Medulla oblongata (tissue), 1 donor: Measurements from ENCODE around the gene CLDN12.
"Not testable (repeated sequence)": the region's sequence is repeated elsewhere in the genome, so short reads cannot be mapped to it uniquely, and the experiment has no call there.

Source experiments
- DNase-seq: peaks from one replicate; pipeline ENCODE4 v3.0.0-alpha.2; 2015; ENCODE audit errors: extremely low spot score

The CLDN12 gene

DNA sequence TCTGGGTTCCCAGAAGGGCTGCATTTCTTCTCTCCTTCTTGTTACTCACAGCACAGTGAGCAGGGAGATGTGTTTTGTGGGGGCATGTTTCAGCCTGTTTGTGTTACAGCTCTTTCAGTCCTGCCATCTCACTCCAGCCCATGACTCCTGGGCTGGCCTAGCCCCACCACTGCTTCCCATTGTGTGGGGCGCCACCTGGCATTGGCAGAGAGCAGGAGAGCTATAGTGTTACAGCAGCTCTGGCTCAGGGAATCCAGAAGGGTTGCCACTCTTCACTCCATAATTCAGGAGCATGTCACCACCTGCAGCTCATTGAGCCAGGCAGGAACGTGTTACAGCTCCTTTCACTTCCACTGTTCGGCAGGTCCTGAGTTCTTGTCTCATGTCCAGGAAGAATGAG, 30.0 kb downstream of the CLDN12 start:
- no peak for DNase-seq

DNA sequence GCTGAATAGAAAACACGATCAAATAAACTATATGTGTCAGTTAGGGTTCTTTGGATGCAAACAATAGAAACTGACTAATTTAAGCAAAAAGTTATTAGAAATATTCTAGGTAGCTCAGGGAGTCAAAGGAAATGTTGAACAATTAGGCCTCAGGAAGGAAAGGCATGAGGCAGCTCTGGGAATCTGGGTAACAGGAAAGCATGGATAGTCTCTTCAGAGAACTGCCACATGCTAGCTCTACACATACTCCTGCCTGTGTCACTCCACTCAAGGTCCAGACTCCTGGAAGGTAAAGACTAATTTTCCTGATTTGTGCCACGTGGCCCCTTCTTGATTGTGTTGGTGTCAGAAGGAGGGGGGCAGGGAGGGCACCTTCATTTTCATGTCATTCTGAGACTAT, 42.4 kb downstream of the CLDN12 start:
- no peak for DNase-seq

DNA sequence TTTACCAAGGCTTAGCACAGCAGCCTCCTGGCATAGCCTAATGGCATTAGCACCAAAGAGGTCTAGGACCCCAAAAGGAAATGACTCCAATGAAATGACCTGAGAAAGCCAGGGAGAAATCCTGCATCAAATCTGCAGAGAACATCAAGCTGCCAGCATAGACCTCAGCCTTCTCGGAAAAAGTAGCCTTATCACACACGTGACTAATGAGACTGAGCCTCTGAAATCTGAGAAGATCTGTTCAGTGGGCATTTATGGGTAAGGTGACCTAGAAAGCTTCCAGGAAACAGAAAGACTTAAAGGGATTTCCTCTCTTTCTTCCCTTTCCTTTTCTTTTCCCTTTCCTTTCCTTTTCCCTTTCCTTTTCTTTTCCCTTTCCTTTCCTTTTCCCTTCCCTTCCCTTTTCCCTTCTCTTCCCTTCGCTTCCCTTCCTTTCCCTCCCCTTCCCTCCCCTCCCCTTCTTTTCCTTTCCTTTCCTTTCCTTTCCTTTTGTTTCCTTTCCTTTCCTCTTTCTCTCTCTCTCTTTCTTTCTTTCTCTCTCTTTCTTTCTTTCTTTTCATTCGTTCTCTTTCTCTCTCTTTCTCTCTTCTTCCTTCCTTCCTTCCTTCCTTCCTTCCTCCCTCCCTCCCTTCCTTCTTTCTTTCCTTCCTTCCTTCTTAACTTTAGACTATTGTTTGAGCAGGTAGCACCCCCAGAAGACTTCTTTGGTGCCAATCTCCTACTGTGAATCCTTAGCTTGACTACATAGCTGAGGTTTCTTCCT, 43.1 kb downstream of the CLDN12 start:
- DNase-seq, result no peak

DNA sequence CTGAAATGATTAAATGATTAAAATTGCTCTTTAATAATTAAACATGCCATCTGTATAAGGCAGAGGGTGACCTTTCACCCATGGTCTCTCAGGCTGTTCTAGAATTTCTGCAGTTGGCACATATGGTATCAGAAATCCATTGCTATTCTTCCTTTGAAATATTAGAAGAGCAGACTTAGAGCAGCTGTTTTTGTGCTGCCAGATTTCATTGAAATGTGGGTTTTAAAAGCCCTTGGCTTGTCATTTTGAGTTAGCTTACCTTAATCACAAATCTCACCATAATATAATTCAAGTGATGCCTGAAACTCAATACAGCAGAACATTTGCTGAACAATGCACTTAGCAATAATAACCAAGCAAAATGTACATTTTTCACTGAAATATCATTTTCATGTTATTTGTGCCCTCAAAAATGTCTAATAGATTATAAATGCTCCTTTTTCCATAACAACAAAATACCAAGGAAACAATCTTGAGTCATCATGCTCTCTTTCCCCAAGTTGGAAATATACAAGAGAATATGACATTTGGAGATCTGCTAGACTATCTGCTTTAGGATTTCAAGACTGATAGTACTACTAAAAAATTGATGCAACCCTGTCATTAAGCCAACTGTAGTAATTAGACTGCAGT, 50.1 kb downstream of the CLDN12 start:
- DNase-seq, result no peak

DNA sequence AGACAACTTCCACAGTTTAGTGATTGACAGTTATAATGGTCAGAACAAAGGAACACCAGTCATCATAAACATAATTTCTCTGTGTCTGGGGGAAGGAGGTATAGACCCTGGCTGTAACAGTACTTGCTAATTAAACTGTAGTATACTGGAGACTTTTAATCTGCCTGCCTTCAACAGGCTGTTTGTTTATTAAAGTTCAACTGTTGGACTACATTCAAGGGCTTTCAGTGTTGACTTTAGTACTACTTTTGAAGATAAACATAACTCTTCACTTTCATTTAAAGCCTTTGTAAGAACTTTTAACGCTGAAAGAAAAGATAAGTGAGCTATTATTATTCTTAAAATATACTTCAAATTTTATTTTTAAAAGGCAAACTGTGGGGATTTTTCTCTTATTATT, 50.7 kb downstream of the CLDN12 start:
- DNase-seq, result no peak

DNA sequence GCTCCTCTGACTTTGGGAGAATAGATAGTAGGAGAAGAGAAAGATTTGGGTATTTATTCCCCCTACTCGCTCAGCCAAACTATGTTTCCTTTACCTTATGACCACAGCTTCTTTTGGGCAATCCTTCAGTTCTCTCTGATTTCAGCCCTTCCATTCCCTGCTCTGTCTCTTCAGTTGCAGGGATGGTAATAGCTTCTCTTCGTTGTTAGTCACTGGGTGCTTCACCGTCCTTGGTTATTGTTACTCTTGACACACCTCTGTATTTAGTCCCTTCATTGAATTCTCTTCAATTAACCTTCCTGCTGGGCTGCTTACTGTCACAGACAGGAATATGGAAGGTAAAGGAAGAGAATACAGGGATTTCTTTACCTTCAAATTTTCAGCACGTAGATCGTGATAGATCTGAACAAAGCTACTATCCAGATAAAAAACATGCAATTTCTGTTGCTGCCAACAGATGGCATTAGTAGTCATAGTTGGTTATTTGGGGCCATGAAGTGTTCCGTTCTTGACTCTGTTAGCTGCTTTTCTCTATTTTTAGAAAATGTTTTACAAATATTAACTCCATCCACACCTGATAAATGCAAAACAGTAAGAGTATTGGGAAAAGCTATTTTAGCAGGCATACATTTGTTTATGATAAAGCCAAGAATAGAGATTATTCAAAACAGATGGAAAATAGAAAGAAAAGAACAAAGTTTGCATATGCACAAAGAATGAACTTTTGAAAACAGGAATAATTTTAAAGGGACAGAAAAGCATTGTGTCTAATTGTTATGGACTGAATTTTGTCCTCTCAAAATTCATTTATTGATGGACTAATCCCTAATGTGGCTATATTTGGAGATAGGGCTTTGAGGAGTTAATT, 52.1 kb downstream of the CLDN12 start:
- peak; percentile 66 for DNase-seq

DNA sequence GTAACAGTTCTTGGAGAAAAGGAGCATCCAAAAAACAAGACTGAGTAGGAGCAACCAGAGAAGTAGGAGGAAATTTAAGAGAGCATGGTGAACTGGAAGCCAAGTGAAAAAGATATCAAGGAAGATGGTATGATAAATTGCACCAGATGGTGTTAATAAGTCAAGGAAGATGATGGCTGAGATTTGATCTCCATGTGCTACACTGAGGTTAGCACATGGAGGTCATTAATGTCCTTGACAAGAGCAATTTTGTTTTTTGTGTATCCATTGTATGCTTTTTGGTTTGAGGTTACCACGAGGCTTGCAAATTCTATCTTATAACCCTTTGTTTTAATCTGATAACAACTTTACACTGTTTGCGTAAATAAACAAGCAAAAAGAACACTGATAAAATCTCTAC, 54.8 kb downstream of the CLDN12 start:
- DNase-seq, result no peak

DNA sequence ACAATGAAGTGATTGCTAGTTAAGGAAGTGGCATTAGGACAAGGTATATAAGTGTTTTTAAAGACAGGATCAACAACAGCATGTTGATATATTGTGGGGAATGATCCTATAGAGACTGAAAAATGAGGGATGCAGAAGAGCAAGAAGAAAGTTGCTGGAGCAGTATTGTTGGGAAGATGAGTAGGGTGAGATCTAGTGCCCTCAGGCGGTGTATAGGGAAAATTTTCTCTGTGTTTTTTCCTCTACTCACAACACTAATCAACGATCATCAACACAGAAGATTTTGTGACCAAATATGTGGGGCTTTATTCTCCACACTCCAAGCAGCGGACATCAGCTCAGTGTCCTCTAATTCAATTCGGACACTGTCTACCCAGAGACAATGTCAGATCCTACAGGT, 56.6 kb downstream of the CLDN12 start:
- DNase-seq, result no peak

DNA sequence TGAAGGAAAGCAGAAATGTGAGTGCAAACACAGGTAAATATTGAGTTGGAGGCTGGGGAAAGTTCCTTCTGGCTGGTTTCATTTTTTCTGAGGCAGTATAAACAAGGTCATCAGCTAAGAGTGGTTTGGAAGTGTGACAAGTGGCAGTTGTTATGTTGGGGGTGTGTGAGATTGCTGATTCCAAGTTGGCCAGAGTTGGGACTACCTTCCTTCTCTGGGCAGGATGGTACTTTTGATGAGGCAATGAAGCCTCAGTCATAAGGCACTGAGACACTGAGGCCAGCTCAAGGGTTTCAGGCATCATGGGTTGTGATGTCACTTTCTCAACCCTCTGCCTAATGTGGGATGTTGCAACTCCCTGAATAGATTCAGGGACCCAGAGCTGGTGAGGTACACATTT, 58.0 kb downstream of the CLDN12 start:
- no peak for DNase-seq

DNA sequence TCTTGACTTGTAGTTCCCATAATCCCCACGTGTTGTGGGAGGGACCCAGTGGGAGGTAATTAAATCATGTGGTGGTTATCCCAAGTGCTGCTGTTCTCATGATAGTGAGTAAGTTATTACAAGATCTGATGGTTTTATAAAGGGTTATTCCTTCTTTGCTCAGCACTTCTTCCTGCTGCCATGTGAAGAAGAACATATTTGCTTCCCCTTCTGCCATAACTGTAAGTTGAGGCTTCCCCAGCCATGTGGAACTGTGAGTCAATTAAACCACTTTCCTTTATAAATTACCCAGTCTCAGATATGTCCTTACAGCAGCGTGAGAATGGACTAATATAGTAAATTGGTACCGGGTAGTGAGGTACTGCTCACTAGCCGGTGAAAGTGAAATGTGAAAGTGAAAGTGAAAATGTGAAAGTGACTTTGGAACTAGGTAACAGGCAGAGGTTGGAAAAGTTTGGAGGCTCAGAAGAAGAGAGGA, 59.9 kb downstream of the CLDN12 start:
- DNase-seq, result not testable (repeated sequence)
